ENCODE results near the gene TRABD2A.

TRABD2A gene

DNA sequence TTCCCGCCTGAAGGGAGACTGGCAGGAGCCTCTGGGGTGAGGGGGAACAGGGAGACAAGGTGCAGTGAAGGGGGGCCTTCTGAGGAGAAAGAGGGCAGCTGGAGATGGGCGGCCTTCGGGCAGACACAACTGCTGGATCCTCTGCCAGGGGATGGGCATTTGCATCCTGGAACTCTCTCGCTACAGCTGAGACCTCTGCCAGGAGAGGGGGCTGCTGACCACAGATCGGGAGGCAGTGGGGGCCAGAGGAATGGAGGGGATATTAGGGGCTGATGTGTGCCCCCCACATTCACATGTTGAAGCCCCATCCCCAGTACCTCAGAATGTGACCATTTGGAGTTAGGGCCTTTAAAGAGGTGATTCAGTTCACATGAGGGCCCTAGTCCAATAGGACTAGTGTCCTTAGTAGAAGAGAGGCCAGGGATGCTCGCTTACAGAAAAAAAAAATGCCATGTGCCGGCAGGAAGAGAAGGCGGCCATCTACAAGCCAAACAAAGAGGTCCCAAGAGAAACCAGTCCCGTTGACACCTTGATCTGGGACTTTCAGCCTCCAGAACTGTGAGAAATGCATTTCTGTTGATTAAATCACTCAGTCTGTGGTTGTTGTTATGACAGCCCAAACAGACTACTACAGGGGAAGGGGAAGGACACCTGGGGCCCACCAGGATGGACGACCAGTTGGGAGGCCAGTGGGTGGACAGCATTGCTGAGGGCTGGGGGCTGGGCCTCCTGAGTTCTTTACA lies 50.0 kb downstream of the TRABD2A start:
- H3K23ac ChIP-seq (ENCODE audit: low read length): no peak overlapping the region
- no peak overlapping the region for H3K4me3 ChIP-seq (ENCODE audit: low read depth, low read length)
- no peak overlapping the region for H3K4me2 ChIP-seq (ENCODE audit: low read length)
- no peak overlapping the region for H2BK120ac ChIP-seq (ENCODE audit: insufficient read depth, low read length, poor library complexity)
- H3K18ac ChIP-seq (ENCODE audit: low read length): no peak overlapping the region
- H4K91ac ChIP-seq (ENCODE audit: low read depth, low read length): no peak overlapping the region
- H3K79me2 ChIP-seq (ENCODE audit: control insufficient read depth, insufficient read depth, low read length, poor library complexity): no peaks in the 10 kb centered on the region
- H3K9me3 ChIP-seq (ENCODE audit: insufficient read depth, low read depth, low read length): peaks cover 3% of the 10 kb centered on the region
- WGBS (ENCODE audit: extremely low coverage, insufficient coverage, insufficient read length): no CpG with 5 or more reads among the region's 10 CpGs
- H2BK12ac ChIP-seq (ENCODE audit: low read length): no peak overlapping the region
- no peak overlapping the region for H2AK5ac ChIP-seq (ENCODE audit: low read length)
- no peaks in the 10 kb centered on the region for H3K36me3 ChIP-seq (ENCODE audit: control insufficient read depth in 1 of 2, insufficient read depth in 2 of 2, low read length in 2 of 2)
- H3K27ac ChIP-seq (ENCODE audit: low read depth, low read length): no peak overlapping the region
- no peak overlapping the region for H3K14ac ChIP-seq (ENCODE audit: low read length)
- H3K9ac ChIP-seq (ENCODE audit: low read length): no peak overlapping the region
- no peak overlapping the region for H2BK5ac ChIP-seq (ENCODE audit: low read depth, low read length, poor library complexity)
- H3K4ac ChIP-seq (ENCODE audit: low read depth, low read length): no peak overlapping the region
- no peaks in the 10 kb centered on the region for H3K79me1 ChIP-seq (ENCODE audit: low read length)
- no peak overlapping the region for H4K12ac ChIP-seq (ENCODE audit: low read depth, low read length)
- no peak overlapping the region for H4K8ac ChIP-seq (ENCODE audit: low read depth, low read length)
- H3K4me1 ChIP-seq (ENCODE audit: control insufficient read depth in 1 of 2, insufficient read depth in 2 of 2, low read length in 2 of 2): peaks cover 3 to 6% of the 10 kb centered on the region in 2 experiments
- H3K27me3 ChIP-seq (ENCODE audit: insufficient read depth, low read length): no peaks in the 10 kb centered on the region
- no peak for DNase-seq
- no peak overlapping the region for H2AFZ ChIP-seq (ENCODE audit: insufficient read depth, low read length, poor library complexity)

DNA sequence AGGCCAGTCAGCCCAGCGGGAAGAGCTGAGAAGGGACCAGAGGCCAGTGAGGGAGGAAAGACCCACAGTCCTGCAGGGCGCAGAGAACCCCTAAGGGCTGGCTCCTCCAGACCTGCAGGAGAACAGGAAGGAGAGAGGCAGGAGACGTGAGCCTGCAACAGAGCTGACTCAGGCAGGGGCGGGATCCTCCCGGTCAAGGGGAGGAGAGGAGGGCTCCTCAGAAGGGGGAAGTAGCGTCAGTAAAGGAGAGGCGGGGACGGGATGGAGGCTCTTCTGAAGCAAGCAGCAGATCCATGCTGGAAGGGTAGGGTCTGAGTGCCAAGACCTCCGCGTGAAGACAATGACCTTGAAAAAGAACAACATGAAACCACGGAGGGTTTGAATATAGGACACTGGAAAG lies 50.8 kb downstream of the TRABD2A start:
- Histone ChIP-seq H3K4me3 (ENCODE audit: low read depth, low read length) (peak overlapping the region; percentile 62), H3K9ac (ENCODE audit: low read length) (no peak overlapping the region), H2BK120ac (ENCODE audit: insufficient read depth, low read length, poor library complexity) (no peak overlapping the region), H3K27ac (ENCODE audit: low read depth, low read length) (no peak overlapping the region), H3K14ac (ENCODE audit: low read length) (no peak overlapping the region), H3K79me2 (ENCODE audit: control insufficient read depth, insufficient read depth, low read length, poor library complexity) (no peaks in the 10 kb centered on the region), H2BK12ac (ENCODE audit: low read length) (no peak overlapping the region), H3K23ac (ENCODE audit: low read length) (no peak overlapping the region), H3K4ac (ENCODE audit: low read depth, low read length) (no peak overlapping the region), H2AK5ac (ENCODE audit: low read length) (no peak overlapping the region), H3K27me3 (ENCODE audit: insufficient read depth, low read length) (no peaks in the 10 kb centered on the region), H3K36me3 (ENCODE audit: control insufficient read depth in 1 of 2, insufficient read depth in 2 of 2, low read length in 2 of 2) (no peaks in the 10 kb centered on the region), H3K4me2 (ENCODE audit: low read length) (no peak overlapping the region), H3K18ac (ENCODE audit: low read length) (no peak overlapping the region), H3K4me1 (ENCODE audit: control insufficient read depth in 1 of 2, insufficient read depth in 2 of 2, low read length in 2 of 2) (peaks cover 3 to 6% of the 10 kb centered on the region in 2 experiments), H4K8ac (ENCODE audit: low read depth, low read length) (no peak overlapping the region), H4K91ac (ENCODE audit: low read depth, low read length) (no peak overlapping the region), H3K79me1 (ENCODE audit: low read length) (no peaks in the 10 kb centered on the region), H2BK5ac (ENCODE audit: low read depth, low read length, poor library complexity) (no peak overlapping the region), H2AFZ (ENCODE audit: insufficient read depth, low read length, poor library complexity) (no peak overlapping the region), H4K12ac (ENCODE audit: low read depth, low read length) (no peak overlapping the region), H3K9me3 (ENCODE audit: insufficient read depth, low read depth, low read length) (peaks cover 3% of the 10 kb centered on the region)
- no CpG with 5 or more reads among the region's 11 CpGs for WGBS (ENCODE audit: extremely low coverage, insufficient coverage, insufficient read length)
- peak; percentile 10 to 14 for DNase-seq

DNA sequence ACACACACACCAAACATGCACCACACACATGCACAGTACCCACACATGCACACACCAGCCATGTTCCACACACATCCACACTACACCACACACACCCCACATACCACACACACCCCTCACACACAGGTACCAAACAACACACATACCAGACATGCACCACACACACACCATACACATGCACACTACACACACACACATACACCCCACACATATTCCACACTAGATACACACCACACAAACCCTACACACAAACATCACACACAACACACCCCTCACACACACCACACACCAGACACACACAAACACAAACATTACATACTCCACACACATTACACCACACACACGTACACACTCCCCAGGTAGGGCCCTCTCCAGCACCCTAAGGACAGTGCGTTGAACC lies 51.2 kb downstream of the TRABD2A start:
- peak overlapping the region; percentile 62 for H3K4me3 ChIP-seq (ENCODE audit: low read depth, low read length)
- no peak overlapping the region for H3K4ac ChIP-seq (ENCODE audit: low read depth, low read length)
- no peak overlapping the region for H2BK120ac ChIP-seq (ENCODE audit: insufficient read depth, low read length, poor library complexity)
- H3K4me2 ChIP-seq (ENCODE audit: low read length): no peak overlapping the region
- H2AK5ac ChIP-seq (ENCODE audit: low read length): no peak overlapping the region
- H4K91ac ChIP-seq (ENCODE audit: low read depth, low read length): no peak overlapping the region
- H3K79me1 ChIP-seq (ENCODE audit: low read length): no peaks in the 10 kb centered on the region
- H3K27ac ChIP-seq (ENCODE audit: low read depth, low read length): no peak overlapping the region
- H4K8ac ChIP-seq (ENCODE audit: low read depth, low read length): no peak overlapping the region
- H3K79me2 ChIP-seq (ENCODE audit: control insufficient read depth, insufficient read depth, low read length, poor library complexity): no peaks in the 10 kb centered on the region
- H3K9ac ChIP-seq (ENCODE audit: low read length): no peak overlapping the region
- 100% methylated on average over 1 of the region's 2 CpGs for WGBS (ENCODE audit: extremely low coverage, insufficient coverage, insufficient read length)
- no peaks in the 10 kb centered on the region for H3K27me3 ChIP-seq (ENCODE audit: insufficient read depth, low read length)
- no peak overlapping the region for H2AFZ ChIP-seq (ENCODE audit: insufficient read depth, low read length, poor library complexity)
- H3K23ac ChIP-seq (ENCODE audit: low read length): peak overlapping the region; percentile 97
- H3K36me3 ChIP-seq (ENCODE audit: control insufficient read depth in 1 of 2, insufficient read depth in 2 of 2, low read length in 2 of 2): no peaks in the 10 kb centered on the region
- H3K9me3 ChIP-seq (ENCODE audit: insufficient read depth, low read depth, low read length): peaks cover 3% of the 10 kb centered on the region
- no peak for DNase-seq
- no peak overlapping the region for H3K18ac ChIP-seq (ENCODE audit: low read length)
- no peak overlapping the region for H2BK12ac ChIP-seq (ENCODE audit: low read length)
- H2BK5ac ChIP-seq (ENCODE audit: low read depth, low read length, poor library complexity): no peak overlapping the region
- H3K14ac ChIP-seq (ENCODE audit: low read length): no peak overlapping the region
- peaks cover 3 to 6% of the 10 kb centered on the region in 2 experiments for H3K4me1 ChIP-seq (ENCODE audit: control insufficient read depth in 1 of 2, insufficient read depth in 2 of 2, low read length in 2 of 2)
- H4K12ac ChIP-seq (ENCODE audit: low read depth, low read length): no peak overlapping the region

DNA sequence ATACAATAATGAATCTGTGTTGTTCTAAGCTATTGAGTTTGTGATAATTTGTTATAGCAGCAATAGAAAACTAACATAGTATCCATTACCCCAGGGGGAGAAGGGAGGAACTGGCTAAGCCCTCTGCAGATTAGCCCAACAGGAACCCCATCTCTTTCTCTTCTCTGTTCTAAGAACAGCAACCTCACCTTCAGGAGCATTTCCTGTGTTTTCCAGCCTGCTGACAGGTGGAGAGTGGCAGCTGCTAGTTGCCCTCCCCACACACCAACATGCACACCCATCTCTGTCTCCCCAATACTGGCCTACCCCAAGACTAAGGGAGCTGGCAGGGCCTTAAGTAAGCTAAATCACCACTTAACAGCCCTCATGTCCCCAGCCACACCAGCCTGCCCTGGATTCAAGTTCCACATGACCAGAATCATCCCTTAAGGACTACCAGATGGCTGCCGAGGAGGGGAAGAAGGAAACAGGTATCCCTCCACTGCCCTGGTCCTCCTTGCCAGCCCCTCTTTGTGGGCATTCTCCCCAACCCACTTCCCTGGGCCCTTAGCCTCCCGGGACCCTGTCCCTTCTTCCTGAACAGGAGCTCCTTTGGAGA lies 52.8 kb downstream of the TRABD2A start:
- no peak overlapping the region for H4K91ac ChIP-seq (ENCODE audit: low read depth, low read length)
- no peak overlapping the region for H2AK5ac ChIP-seq (ENCODE audit: low read length)
- H3K4me3 ChIP-seq (ENCODE audit: low read depth, low read length): no peak overlapping the region
- peaks cover 3 to 6% of the 10 kb centered on the region in 2 experiments for H3K4me1 ChIP-seq (ENCODE audit: control insufficient read depth in 1 of 2, insufficient read depth in 2 of 2, low read length in 2 of 2)
- DNase-seq: no peak
- WGBS (ENCODE audit: extremely low coverage, insufficient coverage, insufficient read length): no CpG with 5 or more reads among the region's 2 CpGs
- H3K36me3 ChIP-seq (ENCODE audit: control insufficient read depth in 1 of 2, insufficient read depth in 2 of 2, low read length in 2 of 2): no peaks in the 10 kb centered on the region
- no peak overlapping the region for H2AFZ ChIP-seq (ENCODE audit: insufficient read depth, low read length, poor library complexity)
- H3K4ac ChIP-seq (ENCODE audit: low read depth, low read length): no peak overlapping the region
- H3K27me3 ChIP-seq (ENCODE audit: insufficient read depth, low read length): no peaks in the 10 kb centered on the region
- no peak overlapping the region for H2BK5ac ChIP-seq (ENCODE audit: low read depth, low read length, poor library complexity)
- no peaks in the 10 kb centered on the region for H3K79me2 ChIP-seq (ENCODE audit: control insufficient read depth, insufficient read depth, low read length, poor library complexity)
- no peak overlapping the region for H4K8ac ChIP-seq (ENCODE audit: low read depth, low read length)
- no peak overlapping the region for H3K27ac ChIP-seq (ENCODE audit: low read depth, low read length)
- H2BK12ac ChIP-seq (ENCODE audit: low read length): no peak overlapping the region
- no peak overlapping the region for H3K9ac ChIP-seq (ENCODE audit: low read length)
- H3K79me1 ChIP-seq (ENCODE audit: low read length): no peaks in the 10 kb centered on the region
- H3K18ac ChIP-seq (ENCODE audit: low read length): no peak overlapping the region
- no peak overlapping the region for H2BK120ac ChIP-seq (ENCODE audit: insufficient read depth, low read length, poor library complexity)
- peaks cover 3% of the 10 kb centered on the region for H3K9me3 ChIP-seq (ENCODE audit: insufficient read depth, low read depth, low read length)
- no peak overlapping the region for H3K14ac ChIP-seq (ENCODE audit: low read length)
- H3K23ac ChIP-seq (ENCODE audit: low read length): no peak overlapping the region
- no peak overlapping the region for H3K4me2 ChIP-seq (ENCODE audit: low read length)
- no peak overlapping the region for H4K12ac ChIP-seq (ENCODE audit: low read depth, low read length)

Data from trophoblast cell (in vitro differentiated cells and primary cell).